GM19397 (cell line): ENCODE data around the gene LAMA5.

ENCODE experiments used
- ATAC-seq: cut with Tn5 transposase; IDR thresholded peaks from one replicate; pipeline ENCODE4 v1.9.1; 2021; ENCODE audit warnings: mild to moderate bottlenecking, moderate library complexity; ENCODE audit not compliant: unreplicated experiment

Gene LAMA5

DNA sequence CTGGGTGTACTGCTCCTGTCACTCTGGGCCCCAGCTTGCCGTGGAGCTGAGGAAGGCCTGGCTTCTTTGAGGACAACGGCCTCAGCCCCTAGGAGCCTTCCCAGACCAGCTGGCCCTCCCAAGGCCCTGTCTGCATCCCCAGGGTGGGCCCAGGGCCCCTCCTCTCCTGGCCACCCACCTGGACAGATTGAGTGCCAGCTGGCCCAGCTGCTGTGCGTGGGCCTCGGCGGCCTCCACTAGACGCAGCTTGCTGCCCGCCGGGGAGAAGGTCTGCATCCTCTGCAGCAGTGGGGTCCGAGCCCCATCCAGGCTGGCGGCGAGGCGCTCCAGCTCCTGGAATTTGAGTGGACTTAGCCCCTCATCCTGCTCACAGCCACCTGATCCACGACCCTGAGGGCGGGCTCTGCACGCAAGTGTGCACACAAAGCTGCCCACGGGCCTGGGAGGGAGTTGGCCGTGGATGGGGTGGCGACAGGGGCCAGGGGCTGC lies 49.9 kb downstream of the LAMA5 start:
- ATAC-seq: no peak

DNA sequence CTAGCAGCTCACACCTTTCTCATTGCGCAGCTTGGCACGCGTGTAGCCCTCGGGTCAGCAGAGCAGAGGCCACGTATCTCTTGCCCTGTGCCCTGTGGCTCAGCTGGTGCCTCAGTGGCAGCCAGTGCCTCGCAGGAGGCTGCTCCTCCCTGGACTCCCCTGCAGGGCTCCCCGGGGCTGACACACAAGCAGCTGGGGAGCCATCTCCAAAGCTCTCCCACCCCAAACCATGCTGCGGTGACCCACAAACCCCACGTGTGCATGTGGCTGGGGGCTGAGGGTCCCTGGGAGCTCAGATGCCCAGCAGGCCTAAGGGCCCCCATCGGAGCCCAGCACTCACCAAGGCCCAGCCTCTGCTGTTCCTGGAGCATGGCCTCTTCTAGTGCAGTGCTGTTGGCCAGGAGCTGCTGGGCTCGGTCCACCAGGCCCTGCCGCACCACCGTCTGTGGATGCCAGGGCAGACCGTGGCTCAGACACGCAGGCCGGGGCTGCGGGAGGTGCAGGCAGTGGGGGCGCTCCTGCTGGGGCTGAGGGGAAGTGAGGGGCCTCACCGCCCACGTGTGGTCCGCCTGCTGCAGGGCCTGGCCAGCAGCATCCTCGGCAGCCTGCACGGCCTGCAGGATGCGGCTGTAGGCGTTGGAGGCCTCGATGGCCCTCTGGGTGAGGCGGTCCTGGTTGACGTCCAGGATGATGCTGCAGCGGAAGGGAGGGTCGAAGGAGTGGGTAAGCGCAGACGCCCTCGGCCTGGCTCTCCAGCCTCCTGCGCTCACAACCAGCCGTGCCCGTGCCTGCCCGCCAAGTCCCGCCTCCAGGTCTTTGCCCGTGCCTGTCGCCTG lies 50.6 kb downstream of the LAMA5 start:
- no peak for ATAC-seq

DNA sequence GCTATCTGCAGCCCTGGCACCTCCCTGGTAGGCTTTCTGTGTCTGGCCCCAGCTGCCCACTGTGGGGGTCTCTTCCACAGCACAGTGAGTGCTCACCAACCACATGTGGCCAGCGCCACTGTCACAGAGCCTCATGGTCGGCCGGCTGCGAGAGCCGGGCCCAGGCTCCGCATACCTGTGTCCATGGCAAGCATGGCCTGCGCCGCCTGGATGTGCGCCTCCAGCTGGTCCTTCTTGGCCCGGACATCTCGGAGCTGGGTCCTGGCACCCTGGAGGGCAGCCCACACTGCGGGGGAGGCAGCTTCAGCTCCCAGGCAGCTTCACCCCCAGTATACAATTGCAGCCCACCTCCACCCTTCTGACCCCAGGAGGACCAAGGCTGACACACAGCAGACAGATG lies 51.3 kb downstream of the LAMA5 start:
- no peak for ATAC-seq

DNA sequence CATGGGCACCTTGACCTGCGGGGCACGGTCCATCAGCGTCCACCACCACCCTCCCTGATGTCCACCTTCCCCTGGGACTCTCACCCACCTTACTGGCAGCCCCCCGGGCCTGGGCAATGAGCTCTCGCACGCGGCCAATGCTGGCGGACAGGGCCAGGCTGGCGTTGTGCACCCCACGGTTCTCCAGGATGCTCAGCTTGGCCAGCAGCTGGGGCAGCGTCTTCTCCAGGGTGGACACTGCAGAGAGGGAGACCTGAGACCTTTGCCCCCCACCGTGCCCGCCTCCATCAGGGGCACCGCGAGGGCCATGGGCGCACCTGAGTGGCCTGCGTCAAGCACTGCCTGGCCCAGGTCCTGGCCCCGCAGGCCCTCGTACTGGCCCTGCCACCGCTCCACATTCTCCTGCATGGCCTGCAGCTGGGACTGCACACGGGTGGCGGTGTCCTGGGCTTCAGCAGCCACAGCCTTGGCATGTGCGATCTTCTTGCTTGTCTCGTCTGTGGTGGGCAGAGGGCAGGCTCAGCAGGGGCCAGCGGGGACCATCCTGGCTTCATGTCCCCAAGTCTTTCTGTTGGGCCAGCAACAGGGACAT lies 52.3 kb downstream of the LAMA5 start:
- ATAC-seq: no peak

DNA sequence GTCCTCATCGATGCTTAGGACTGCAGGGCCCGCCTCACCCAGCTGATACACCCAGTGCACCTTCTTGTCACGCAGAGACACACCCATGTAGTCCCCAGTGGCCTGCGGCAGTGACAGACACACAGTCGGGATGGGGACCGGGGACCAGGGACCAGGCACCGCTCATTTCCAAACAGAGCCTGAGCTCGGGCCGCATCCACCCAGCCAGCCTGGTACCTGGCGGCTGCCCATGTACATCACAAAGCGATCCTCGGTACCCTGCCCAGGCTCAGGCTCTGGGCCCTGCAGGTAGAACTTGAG lies 52.8 kb downstream of the LAMA5 start:
- ATAC-seq: no peak

DNA sequence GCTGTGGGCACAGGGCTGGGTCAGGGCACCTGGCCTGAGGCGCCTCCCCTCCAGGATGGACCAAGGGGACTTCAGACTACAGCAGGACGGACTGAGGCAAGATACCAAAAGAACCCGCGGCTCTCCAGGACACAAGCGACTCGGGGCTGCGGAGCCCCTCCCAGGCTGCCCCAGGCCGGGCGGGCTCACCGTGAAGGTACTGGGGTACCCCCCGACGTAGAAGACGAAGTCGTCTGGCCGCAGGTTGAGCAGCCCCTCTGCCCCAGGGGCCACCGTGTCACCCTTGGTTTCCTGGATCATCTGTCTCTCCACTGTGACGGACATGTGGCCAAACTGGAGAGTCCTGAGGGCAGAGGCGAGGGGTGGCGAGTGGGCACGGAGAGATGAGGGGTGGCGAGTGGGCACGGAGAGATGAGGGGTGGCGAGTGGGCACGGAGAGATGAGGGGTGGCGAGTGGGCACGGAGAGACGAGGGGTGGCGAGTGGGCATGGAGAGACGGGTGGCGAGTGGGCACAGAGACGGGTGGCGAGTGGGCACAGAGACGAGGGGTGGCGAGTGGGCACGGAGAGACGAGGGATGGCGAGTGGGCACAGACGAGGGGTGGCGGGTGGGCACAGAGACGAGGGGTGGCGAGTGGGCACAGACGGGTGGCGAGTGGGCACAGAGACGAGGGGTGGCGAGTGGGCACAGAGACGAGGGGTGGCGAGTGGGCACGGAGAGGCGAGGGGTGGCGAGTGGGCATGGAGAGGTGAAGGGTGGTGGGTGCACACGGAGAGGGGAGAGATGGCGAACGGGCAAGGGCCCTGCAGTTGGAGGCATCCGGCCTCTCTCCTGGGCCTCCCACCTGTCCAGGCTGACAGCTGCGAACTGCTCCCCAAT lies 53.4 kb downstream of the LAMA5 start:
- no peak for ATAC-seq

DNA sequence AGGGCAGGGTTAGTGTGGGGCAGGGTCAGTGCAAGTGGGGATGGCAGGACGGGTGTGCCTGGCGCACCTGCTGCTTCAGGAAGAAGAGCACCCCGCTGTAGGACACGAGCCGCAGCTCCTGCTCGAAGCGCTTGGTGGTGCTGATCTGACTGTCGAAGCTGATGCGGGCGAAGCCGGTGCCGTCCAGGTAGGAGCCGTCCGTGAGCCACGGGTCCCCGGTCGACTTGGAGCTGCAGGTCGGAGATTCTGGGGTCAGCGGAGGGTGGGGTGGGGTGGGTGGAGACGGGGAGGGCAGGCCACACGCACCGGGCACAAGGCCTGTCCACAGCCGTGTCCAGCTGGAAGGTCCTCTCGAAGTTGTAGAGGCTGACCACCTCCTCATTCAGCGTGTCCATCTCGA lies 54.1 kb downstream of the LAMA5 start:
- no peak for ATAC-seq

DNA sequence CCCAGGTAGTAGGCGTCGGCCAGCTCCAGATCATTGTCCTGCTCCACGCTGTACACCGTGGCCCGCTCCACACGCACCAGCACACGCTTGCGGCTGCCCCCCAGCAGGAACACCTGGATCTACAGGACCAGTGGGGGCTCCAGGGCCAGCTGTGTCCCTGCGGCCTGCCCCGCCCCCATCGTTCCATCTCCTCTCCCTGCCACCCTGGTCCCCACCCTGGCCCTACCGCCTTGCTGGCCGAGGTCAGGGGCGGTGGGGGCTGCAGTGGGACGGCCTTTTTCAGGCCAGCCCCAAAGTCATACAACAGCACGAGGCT lies 54.5 kb downstream of the LAMA5 start:
- ATAC-seq: no peak

DNA sequence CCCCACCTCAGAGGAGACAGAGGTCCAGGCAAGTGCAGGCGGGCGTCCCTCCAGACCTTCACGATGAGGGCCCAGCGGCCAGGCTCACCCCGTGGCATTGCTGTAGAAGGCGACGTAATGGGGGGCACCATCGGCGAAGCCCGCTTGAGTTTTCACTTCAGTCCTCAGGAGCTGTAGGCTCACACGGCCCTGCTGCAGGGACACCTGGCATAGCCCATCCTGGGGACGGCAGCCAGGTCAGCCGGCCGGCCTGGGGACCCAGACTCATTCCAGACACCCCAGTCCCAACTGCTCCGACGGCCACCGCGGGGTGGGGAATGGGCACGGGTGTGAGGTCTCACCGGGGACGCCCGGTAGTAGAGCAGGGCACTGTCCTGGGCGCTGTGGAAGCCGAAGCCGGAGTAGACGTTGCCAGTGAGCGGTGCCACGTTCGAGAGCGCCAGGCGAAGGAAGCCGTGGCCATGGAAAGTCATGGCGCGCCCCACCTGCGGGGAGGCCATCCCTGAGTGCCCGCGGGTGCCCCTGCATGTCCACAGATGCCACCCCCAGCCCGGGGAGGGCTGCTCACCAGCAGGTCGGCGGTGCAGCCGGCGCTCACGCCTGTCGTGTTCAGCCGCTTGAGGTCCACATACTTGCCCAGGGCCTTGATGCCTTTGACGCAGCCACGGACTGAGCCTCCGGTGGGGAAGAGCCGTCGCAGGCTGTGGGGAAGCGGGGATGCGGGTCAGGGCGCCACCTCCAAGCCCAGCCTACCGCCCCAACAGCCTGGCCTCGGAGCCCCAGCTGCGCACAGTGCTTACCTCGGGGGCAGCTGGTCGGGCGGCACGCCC lies 55.1 kb downstream of the LAMA5 start:
- no peak for ATAC-seq

DNA sequence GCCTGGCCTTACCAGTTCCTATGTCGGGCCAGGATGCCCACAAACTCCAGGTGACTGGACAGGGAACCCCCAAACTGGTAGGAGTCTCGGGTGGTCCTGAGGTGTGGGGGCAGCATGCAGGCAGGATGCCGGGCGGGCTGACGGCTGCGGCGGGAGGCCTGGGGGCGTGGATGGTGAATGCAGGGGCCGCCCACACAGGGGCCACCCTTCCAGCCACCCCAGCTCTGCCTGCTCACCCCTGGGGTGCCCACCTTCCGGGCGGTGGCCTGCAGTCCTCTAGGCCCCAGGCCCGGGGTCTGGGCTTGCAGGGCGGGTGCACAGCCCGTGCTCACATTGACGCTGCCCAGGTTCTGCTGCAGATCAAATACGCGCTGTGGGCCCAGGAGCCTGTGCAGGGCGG lies 56.0 kb downstream of the LAMA5 start:
- no peak for ATAC-seq

DNA sequence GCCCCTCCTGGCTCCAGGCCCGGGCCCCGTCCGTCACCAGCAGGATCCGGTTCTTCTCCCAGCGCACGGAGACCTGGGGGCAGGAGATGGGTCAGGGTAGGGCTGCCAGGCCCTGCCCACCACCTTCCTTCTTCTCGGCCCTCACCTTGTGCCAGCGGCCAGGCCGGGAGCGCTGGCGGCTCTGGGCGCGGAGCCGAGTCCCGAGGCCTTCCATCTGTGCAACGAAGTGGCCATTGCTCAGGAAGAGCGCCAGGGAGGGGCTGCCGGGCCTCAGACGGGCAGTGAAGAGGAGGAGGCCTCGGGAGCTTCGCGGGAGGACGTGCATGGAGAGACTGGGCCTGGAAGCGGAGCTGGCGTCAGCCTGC lies 56.4 kb downstream of the LAMA5 start:
- ATAC-seq: no peak

DNA sequence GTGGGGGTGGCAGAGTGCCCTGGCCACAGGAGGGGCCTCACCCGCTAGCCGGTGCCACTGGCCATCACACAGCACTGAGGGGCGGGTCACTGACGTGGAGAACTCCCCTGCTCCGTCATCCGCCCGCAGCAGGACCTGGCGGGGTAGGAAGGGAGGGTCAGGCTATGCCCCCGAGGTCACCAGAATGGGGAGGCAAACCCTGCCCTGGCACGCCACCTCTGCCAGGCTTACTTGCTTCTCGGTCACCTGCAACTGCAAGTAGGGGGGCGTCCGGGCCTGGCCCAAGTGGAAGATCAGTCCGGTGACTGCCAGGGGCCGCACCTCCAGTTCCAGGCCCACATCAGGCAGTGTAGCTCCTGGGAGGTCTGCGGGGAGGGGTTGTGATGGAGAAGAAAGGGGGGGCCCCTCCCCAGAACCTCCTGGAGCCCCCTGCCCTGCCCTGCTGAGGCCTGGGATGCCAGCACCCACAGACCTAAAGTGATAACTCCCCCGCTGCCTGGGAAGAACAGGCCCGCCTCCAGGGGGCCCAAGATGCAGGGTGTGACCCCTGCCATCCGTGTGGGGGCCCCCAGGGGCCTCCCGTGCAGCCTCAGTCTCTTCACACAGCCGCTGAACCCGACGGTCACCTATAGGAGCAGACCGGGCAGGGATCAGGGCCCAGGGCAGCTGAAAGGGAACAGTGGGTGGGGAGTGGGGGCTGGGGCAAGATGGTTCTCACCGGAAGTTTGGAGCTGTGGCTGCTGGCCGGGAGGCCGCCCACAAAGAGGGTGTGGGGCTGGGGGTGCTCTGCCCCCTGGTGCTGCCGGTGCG lies 57.0 kb downstream of the LAMA5 start:
- no peak for ATAC-seq

DNA sequence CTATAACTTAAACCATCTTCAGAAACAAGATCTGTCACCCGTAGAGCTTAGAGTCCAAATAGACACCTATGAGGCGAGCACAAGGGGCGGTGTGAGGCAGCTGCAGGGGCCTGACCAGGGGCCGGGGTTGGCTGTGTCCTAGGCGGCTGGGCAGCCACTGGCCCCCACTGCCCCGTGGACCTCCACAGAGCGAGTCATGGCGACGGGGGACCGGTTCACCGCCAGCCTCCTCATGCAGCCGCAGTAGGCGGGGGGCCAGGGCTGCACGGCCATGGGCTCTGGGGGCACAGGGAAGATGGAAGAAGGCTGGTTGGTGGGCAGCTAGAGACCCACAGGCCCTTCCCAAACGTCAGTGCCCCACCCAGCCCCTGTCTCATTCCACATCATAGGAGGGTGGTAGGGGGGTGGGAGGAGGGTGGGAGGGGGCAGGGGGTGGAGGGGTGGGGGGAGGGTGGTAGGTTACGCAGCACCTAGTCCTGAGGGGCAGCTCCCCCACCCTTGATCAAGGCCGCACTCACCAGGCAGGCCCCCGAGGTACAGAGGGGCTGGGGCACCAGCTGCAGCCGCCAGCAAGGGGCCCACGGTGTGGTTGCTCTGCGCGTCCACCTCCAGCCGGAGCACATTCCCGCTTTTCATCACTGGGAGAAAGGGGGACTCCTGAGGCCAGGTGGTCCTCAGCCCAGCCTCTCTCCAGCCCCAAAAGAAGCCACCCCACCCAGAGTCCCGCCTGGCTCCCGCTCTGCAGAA lies 57.7 kb downstream of the LAMA5 start:
- ATAC-seq: no peak

DNA sequence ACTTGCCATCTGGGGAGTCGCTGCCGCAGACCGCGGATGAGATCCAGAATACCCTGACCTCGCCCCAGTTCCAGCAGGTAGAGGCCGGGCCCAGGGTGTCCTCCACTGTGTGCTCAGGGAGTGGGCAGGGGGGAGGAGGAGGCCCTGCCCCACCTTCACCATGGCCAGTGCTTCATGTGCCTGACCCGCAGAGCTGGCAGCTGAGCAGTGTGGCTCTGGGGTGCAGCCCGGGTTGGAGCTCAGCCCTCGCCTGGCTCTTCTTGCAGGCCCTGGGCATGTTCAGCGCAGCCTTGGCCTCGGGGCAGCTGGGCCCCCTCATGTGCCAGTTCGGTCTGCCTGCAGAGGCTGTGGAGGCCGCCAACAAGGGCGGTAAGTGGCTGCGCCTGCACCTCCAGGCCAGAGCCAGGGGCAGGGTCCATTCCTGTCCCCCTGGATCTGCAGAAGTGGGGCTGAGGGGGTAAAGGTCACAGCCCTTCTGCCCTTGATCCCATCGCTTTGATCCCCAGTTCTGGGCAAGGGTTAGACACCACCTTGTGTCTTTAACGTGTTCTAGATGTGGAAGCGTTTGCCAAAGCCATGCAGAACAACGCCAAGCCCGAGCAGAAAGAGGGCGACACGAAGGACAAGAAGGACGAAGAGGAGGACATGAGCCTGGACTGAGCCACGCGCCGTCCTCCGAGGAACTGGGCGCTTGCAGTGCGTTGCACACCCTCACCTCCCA lies 58.9 kb downstream of the LAMA5 start:
- ATAC-seq: no peak

DNA sequence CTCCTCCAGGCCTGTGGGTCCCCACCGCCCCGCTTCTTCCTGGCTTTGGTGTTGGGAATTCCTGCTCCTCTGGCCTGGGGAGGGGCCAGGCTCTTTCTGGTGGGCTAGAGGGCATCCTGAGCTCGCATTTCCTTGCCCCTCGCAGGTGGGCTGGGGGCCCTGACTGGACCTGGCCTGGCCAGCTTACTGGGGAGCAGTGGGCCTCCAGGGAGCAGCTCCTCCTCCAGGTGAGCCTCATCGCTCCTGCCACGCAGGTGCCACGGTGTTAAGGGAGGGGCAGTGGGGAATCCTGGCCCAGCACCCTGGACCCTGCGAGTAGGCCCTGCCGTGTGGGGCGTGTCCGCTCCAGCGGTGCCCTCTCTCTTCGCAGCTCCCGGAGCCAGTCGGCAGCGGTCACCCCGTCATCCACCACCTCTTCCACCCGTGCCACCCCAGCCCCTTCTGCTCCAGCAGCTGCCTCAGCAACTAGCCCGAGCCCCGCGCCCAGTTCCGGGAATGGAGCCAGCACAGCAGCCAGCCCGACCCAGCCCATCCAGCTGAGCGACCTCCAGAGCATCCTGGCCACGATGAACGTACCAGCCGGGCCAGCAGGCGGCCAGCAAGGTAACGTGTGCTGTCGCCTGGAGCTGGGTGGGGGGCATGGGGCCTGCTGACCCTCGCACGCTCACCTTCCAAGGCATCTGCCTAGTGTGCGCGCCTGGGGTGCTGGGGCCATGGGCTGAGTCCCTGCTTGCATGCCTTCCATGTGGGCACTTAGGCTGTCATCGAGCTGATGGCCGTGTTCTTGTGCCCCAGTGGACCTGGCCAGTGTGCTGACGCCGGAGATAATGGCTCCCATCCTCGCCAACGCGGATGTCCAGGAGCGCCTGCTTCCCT lies 59.6 kb downstream of the LAMA5 start:
- no peak for ATAC-seq

DNA sequence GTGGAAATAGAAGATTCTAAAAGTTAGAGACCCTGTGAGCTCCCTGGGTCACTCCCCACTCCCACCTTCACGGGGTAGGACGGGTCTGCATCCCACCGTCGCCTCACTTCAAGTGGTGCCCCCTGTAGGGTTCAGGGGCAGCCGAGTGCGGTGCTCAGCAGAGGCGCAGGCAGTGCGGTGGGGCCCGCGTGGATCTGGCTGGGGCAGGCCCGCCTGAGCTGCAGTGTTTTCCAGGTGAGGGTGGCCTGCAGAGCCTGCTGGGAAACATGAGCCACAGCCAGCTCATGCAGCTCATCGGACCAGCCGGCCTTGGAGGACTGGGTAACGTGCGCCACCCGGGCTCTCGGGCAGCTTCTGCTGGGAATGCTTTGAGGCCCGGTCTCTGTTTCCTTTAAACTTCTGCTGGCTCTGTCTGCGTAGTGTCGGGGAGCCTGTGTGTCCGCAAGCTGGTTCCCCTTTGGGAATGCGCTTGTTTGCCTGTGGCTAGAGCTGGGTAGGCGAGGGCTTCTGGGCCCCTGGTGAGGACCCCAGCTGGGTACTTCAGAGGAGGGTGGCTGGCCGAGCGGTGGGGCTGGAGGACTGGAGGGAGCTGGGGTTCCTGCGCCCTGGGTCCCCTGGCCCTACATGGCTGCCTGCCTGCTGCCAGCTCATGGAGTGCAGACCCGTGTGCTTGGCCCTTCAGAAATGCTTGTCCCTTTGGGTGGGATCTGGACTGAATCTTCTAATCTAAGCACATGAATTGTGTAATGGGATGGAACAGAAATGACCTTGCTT lies 60.5 kb downstream of the LAMA5 start:
- ATAC-seq: no peak

DNA sequence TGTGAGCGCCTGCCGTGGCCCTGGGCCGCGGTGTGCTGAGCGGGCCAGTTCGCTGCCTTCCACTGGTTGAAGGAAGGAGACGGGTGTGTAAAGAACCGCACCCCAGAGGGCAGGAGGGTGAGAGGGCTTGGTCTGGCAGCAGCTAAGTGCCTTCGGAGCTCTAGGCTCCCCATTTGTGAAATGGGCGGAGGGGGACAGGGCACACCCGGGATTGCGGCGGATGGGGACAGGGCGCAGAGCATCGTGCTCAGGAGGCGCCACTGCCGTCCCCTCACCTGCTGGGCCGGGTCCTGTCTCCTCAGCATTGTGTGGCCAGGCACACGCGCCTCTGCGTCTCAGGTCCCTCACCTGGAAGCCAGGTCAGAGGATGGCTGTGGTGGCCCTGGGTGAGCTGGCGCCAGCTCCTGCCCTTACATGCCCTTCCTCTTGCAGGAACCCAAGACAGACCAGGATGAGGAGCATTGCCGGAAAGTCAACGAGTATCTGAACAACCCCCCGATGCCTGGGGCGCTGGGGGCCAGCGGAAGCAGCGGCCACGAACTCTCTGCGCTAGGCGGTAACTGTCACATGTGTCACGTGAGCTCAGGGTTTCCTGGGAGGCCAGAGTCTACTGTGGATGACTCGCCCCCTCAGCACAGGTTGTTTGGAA lies 61.2 kb downstream of the LAMA5 start:
- ATAC-seq: no peak
